ENCODE data around the gene BAIAP2. TPM values are rescaled to one million over a fixed set of nuclear protein-coding genes. Genes with fewer than 3 reads are reported as not detected.
A peak's percentile ranks its signal among the peaks of the same experiment; 100 is the strongest.

Gene BAIAP2
- total RNA-seq, 2 experiments from 2014 or later = 5.9 to 6.3 TPM

GRCh38 chr17:81018044-81018802, 16.7 kb upstream of the BAIAP2 start:
- DNase-seq = peak; percentile 71
- peak; percentile 92 for ATAC-seq
- H3K27me3 Mint-ChIP-seq = no peaks in the 10 kb centered on the region
- intact Hi-C loops (cut with micrococcal nuclease) = no loop called here
- H3K27ac Mint-ChIP-seq = peak overlapping the region; percentile 93
- H3K9me3 Mint-ChIP-seq = peaks cover 4% of the 10 kb centered on the region
- peaks cover 9% of the 10 kb centered on the region for H3K36me3 Mint-ChIP-seq (ENCODE audit: low read depth)
- no peak for TF ChIP-seq CTCF (IDR thresholded peaks at IDR 0.05)
- H3K4me3 Mint-ChIP-seq = peak overlapping the region; percentile 73
- POLR2A ChIA-PET = interaction anchor here (1.0 to 1.7 kb wide), 5 partner anchors 10 to 95 kb away, joined by 3 to 9 read pairs (median 3); no protein-coding TSS in a partner anchor
- peaks cover 31% of the 10 kb centered on the region for H3K4me1 Mint-ChIP-seq (ENCODE audit: low read depth)
- CTCF ChIA-PET = interaction anchor here (0.8 to 4.8 kb wide), 6 partner anchors 13 to 85 kb away, joined by 3 to 28 read pairs (median 4); partner anchors contain the start of gene CHMP6

- no peak for ATAC-seq
- H3K4me3 Mint-ChIP-seq = no peak overlapping the region
- no peak for TF ChIP-seq CTCF (IDR thresholded peaks at IDR 0.05)
- intact Hi-C loops (cut with micrococcal nuclease) = no loop called here
- ChIA-PET CTCF (interaction anchor here (1.3 to 4.8 kb wide), 3 partner anchors 15 to 83 kb away, joined by 3 to 28 read pairs (median 5); no protein-coding TSS in a partner anchor), POLR2A (interaction anchor here (0.7 to 1.6 kb wide), 5 partner anchors 13 to 93 kb away, joined by 3 to 5 read pairs (median 3); no protein-coding TSS in a partner anchor)
- H3K4me1 Mint-ChIP-seq (ENCODE audit: low read depth) = peaks cover 37% of the 10 kb centered on the region
- no peaks in the 10 kb centered on the region for H3K27me3 Mint-ChIP-seq
- peaks cover 9% of the 10 kb centered on the region for H3K36me3 Mint-ChIP-seq (ENCODE audit: low read depth)
- no peak for DNase-seq
- peak overlapping the region; percentile 55 for H3K27ac Mint-ChIP-seq
- H3K9me3 Mint-ChIP-seq = peaks cover 4% of the 10 kb centered on the region
Observed at GRCh38 chr17:81019563-81020442, 15.1 kb upstream of the BAIAP2 start.

- ATAC-seq (no peak), DNase-seq (no peak)
- ChIA-PET CTCF (interaction anchor here (1.3 to 4.8 kb wide), 3 partner anchors 16 to 82 kb away, joined by 3 to 28 read pairs (median 5); no protein-coding TSS in a partner anchor), POLR2A (interaction anchor here (0.9 to 1.6 kb wide), 2 partner anchors 14 to 15 kb away, joined by 3 to 5 read pairs; no protein-coding TSS in a partner anchor)
- intact Hi-C loops (cut with micrococcal nuclease) = no loop called here
- H3K27ac Mint-ChIP-seq = no peak overlapping the region
- H3K36me3 Mint-ChIP-seq (ENCODE audit: low read depth) = peaks cover 9% of the 10 kb centered on the region
- peaks cover 4% of the 10 kb centered on the region for H3K9me3 Mint-ChIP-seq
- no peak for TF ChIP-seq CTCF (IDR thresholded peaks at IDR 0.05)
- peaks cover 37% of the 10 kb centered on the region for H3K4me1 Mint-ChIP-seq (ENCODE audit: low read depth)
- H3K4me3 Mint-ChIP-seq = no peak overlapping the region
- H3K27me3 Mint-ChIP-seq = no peaks in the 10 kb centered on the region
Observed at GRCh38 chr17:81020443-81020766, 14.5 kb upstream of the BAIAP2 start.

GRCh38 chr17:81020767-81021497, 14.0 kb upstream of the BAIAP2 start:
- CTCF ChIA-PET = interaction anchor here (1.3 to 4.8 kb wide), 2 partner anchors 17 to 82 kb away, joined by 3 to 28 read pairs; no protein-coding TSS in a partner anchor
- Mint-ChIP-seq H3K36me3 (ENCODE audit: low read depth) (peaks cover 6% of the 10 kb centered on the region), H3K9me3 (peaks cover 4% of the 10 kb centered on the region), H3K4me1 (ENCODE audit: low read depth) (peaks cover 37% of the 10 kb centered on the region), H3K27me3 (no peaks in the 10 kb centered on the region), H3K4me3 (no peak overlapping the region), H3K27ac (no peak overlapping the region)
- DNase-seq (no peak), ATAC-seq (no peak)
- POLR2A ChIA-PET = interaction anchor here (0.9 kb wide), 1 partner anchor 14 kb away, joined by 3 read pairs; no protein-coding TSS in a partner anchor
- intact Hi-C loops (cut with micrococcal nuclease) = no loop called here
- TF ChIP-seq CTCF (IDR thresholded peaks at IDR 0.05) = no peak

Data from activated CD8-positive, alpha-beta T cell treated with anti-CD3 and anti-CD28 coated beads for 36 hours (primary cell).